GM18526 (cell line): ENCODE measurements around the gene OARD1.

Experiments used
- POLR2A ChIP-seq: IDR thresholded peaks from 3 replicates; pipeline ENCODE4 v1.6.1; 2011; ENCODE audit not compliant: insufficient read length; ENCODE audit errors: extremely low read depth

Gene OARD1

DNA sequence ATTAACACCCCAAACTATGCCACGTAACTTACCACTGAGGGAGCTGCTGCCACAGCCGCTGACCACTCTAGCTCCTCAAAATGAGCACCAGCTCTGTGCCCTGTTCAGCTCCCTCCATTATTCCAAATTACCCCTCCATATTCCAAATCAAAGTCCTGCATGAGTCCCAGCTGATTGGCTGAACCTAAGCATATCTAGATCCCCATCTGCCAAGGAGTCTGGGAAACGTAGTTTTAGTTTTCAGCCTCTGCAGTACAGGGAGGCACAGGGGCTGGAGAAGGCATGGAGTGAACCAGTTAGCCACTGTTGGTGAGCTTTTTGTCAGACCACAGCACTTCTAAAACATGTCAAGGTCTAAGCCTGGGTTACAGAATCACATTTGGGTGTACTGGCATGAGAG is 49.0 kb downstream of the OARD1 start:
- no peak for TF ChIP-seq POLR2A

DNA sequence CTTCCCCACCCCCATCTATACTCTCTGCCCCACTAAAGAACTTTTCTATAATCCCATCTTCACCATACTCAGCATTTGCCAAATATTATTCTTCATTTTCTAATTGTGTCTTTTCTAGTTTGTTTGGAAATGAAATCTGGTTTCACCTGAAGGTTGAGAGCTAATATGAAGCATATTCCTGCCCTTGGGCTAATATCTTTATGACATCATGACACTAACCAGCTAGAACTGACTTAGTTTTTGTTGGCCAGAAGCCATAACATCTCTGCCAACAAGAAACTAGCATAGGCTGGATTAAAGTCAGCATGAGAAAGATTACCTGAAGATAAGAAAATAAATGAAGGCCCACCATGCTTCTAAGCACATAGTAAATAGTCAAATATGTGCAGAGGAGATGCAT is 49.9 kb downstream of the OARD1 start:
- no peak for TF ChIP-seq POLR2A

DNA sequence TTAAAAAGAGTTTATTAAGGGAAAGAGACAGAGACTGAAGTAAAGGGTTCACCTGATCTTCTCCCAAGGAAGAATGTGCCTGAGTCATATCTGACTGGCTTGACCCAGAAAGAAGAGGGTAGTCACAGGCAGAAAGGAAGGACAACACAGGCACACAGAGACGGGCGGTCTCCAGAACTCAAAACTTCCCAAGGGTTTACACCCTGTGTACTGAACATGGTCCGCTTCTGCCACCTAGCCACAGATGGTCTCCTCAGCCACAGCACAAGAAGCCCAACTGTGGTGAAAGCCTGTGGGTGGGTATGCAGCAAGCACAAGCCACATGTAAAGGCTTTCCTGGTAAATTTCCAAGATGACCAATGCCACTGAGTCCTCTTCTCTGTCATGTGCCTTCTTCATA is 50.3 kb downstream of the OARD1 start:
- TF ChIP-seq POLR2A: no peak

DNA sequence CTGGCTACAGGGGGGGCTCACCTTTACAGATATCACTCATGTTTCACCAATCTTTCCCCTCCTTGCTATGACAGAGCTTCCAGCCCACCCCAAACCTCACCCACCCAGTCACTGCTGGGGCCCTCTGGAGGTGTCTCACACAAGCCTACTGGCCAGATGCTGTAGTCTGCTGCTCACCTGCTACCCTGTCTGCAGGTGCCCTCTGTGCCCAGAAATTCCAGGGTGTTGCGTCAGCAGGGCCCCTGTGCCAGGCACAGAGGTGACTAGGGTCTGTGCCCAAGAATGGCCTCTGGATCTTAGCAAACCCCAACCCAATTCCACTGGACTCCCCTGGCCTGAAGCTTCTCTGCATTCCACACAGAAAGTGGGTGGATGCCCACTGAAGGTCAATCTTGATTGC is 54.5 kb downstream of the OARD1 start:
- no peak for TF ChIP-seq POLR2A

DNA sequence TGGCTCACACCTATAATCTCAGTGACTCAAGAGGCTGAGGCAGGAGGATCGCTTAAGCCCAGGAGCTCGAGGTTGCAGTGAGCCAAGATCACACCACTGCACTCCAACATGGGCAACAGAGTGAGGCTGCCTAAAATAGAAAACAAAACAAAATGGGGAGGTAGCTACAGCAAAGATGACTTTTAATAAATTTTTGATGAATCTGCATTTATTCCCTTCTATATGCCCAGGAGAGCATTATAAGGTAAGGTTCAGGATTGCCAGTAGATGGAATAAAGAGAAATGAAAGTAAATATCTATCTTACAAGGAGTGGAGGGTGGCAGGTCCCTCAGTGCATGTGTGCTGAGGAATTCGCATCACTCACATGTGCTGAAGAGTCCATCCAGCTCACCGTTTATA is 57.4 kb downstream of the OARD1 start:
- no peak for TF ChIP-seq POLR2A
